Keratinocyte (primary cell): Measurements from ENCODE around the gene CNNM3.

Source experiments
- CTCF ChIP-seq, 3 experiments: IDR thresholded peaks in 1 of 3; conservative IDR thresholded peaks in 1 of 3; optimal IDR thresholded peaks in 1 of 3; 2 replicates in 2 of 3; 3 replicates in 1 of 3; pipeline versions ENCODE3 to v1.5.1; 2011; ENCODE audit warnings: low read length in 3 of 3, mild to moderate bottlenecking in 3 of 3, moderate library complexity in 2 of 3, control low read depth in 1 of 3, inconsistent platforms in 1 of 3; ENCODE audit not compliant: insufficient read depth in 2 of 3; ENCODE audit errors: extremely low read depth in 1 of 3
- EZH2 ChIP-seq: IDR thresholded peaks from one replicate; pipeline ENCODE4 v1.6.1; 2012; ENCODE audit warnings: inconsistent platforms, mild to moderate bottlenecking, low read length, moderate library complexity

DNA sequence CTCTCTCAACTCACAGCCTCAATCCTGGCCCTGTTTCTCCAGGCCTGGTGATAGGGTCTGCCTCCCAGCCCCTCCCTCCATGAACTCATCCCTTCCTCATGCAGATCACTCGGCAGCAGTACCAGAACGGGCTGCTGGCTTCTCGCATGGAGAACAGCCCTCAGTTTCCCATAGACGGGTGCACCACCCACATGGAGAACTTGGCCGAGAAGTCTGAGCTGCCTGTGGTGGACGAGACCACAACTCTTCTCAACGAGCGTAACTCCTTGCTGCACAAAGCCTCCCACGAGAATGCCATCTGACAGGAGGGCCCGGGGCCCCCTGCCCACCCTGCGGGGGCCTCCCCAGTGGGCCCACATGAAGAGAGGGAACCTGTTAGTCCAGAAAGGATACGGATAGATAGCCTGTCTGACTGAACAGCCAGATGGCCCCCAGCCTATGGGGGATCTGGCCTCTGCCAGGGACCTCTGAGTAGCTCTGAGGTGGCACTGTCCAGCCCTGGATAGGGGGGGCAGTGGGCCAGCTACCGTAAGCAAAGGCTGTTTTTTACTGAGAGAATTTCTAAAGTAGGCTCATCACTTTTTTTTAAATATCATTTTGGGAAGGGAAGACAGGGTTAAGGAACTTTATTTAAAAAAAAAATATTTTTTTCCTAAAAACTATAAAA, 6.7 kb upstream of the CNNM3 start:
- TF ChIP-seq CTCF (optimal IDR thresholded peaks at IDR 0.05 in 1 of 3, IDR thresholded peaks at IDR 0.05 in 1 of 3, conservative IDR thresholded peaks at IDR 0.05 in 1 of 3; ENCODE audit: extremely low read depth in 1 of 3, insufficient read depth in 2 of 3, low read length in 3 of 3): no peak
- no peak for TF ChIP-seq EZH2
